ENCODE results near the gene TMED7.

TMED7 gene

DNA sequence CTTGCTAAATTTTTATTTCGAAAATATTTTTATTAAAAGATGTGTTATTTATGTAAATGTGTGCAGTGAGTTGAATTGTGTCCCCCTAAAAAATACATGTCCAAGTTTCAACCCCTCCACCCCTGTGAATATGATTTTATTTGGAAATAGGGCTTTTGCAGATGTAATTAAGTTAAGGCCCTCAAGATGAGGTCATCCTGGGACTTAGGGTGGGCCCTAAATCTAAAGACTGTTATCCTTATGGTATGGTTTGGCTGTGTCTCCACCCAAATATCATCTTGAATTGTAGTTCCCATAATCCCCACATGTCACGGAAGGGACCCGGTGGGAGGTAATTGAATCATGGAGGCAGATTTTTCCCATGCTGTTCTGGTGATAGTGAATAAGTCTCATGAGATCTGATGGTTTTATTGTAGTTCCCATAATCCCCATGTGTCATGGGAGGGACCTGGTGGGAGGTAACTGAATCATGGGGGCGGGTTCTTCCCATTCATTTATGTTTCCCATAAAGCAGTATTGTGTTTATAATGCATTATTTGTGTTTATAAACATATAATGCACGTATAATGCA, 1.5 kb upstream of the TMED7 start:
- DNase-seq (ENCODE audit: low read depth): no peak

DNA sequence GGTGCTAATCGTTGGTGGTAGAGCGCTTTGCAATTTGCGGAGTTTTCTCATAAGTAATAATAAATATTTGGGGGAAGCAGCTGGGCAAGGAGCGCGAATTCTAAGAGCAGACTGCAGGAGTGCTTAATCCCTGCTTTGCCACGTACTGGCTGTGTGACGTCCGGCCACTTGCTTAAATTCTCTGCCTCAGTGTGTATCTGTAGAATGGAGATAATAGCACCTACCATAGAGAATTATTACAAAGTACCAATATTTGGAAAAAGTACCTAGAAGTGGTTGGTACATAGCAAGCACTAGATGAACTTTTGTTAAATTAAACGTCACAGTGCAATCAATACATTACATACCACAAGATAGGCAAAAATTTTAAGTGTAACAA, 598 bp upstream of the TMED7 start:
- no peak for DNase-seq (ENCODE audit: low read depth)

GRCh38 chr5:115624994-115625393, 842 bp downstream of the TMED7 start:
- no peak for DNase-seq (ENCODE audit: low read depth)

GRCh38 chr5:115623658-115624057, 2.2 kb downstream of the TMED7 start:
- DNase-seq (ENCODE audit: low read depth): no peak

- no peak for DNase-seq (ENCODE audit: low read depth)
These were observed 4.4 kb downstream of the TMED7 start for GRCh38 chr5:115621365-115621900.

DNA sequence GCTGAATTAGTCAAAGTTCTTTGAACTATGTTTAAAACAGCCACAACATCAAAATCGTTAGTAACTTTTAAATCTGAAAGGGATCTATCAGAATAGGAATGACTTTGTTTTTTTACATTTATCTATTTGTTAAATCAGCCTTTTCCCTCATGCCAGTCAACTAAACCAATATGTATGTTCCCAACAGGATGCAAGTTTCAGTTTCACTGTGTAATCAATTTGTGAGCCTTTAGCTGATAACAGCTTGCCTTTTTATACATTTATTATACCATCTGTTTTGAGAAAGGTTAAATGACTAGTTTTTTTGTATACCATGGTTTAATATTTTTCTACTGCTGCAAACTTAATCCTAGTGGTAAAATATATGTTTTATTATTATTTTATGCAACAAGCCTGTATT, 8.9 kb downstream of the TMED7 start:
- no peak for DNase-seq (ENCODE audit: low read depth)

GRCh38 chr5:115616472-115616871, 9.4 kb downstream of the TMED7 start:
- DNase-seq (ENCODE audit: low read depth): no peak

GRCh38 chr5:115611873-115612272, 14.0 kb downstream of the TMED7 start:
- no peak for DNase-seq (ENCODE audit: low read depth)

DNA sequence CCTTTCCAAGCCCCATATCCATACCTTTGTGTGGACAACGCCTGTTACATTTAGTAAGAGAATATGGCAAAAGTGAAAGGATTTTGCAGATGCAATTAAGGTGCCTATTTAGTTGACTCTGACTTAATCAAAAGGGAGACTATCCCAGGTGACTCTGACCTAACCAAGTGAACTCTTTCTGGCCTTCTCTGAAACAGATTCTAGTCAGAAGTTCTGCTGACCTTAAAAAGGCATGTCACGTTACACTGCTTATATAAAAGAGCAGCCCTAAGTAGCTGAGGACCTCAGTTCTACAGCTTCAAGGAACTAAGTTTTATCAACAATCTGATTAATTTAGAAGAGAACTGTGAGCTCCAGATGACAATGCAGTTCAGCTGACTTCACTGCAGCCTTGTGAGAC, 17.9 kb downstream of the TMED7 start:
- no peak for DNase-seq (ENCODE audit: low read depth)

DNA sequence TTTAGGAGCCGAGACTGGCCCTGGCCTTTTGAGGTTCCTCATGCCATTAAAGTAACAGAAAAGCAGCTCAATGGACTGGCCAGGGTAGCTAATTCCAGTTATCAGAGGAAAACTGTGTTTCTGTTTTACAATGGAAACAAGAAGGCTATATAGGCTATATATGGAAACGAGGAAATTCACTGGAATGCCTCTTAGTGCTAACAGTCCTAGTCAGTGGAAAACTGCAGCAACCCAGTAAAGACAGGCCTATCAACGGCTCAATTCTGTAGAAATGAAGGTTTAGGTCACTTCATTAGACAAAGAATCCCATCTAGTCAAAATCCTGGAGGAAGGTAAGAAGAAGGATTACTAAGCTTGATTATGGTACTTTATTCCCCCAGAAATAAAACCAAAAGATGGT, 20.4 kb downstream of the TMED7 start:
- no peak for DNase-seq (ENCODE audit: low read depth)

DNA sequence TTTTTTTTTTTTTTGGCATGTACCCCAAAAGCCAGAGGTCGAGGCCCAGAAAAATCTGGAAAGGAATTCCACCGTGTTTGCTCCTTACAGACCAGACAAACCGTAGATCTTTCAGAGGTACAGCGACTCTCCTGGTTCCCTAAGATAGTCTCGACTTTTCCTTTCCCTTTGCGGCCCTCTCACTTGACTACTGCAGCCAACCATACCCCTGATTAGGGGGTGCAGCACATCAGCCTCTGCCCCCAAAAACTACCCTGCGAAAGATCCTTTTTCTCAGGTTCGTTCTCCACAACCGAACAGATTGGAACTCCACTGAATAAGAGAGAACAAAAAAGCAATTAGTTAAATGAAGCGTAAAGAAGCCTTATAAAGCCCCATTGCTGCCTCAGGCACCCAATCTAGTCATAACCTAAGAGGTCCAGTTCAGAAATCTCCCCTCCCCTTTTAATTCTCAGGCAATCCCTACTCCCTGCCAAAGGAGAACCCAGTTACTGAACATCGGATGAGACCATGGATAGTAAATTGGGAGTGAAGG, 23.2 kb downstream of the TMED7 start:
- DNase-seq (ENCODE audit: low read depth): no peak

- DNase-seq (ENCODE audit: low read depth): peak; percentile 24
These were observed 23.9 kb downstream of the TMED7 start, which contains the start of gene TICAM2 for GRCh38 chr5:115601701-115602590. Gene TICAM2 (minus strand): TSS chr5:115602479. CDS start chr5:115581256, 21,223 bp downstream.

- no peak for DNase-seq (ENCODE audit: low read depth)
These were observed 25.1 kb downstream of the TMED7 start for GRCh38 chr5:115600766-115601165.

DNA sequence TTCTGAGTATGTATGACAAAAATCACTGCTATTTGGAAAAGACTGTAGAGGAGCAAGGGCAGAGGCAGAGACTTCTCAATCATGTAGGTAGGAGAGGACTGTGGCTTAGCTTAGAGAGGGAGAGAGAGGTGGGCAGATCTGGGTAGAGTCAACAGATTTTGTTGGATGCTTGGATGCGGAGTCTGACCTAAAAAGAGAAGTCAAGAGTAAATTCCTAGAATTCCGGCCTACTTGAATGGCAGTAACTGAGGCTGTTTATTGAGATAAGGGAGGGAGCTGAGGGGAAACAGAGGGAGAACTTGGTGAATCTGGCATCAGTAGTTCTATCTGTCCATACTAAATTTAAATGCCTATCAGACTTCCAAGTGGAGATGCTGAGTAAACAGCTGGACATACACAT, 25.9 kb downstream of the TMED7 start:
- no peak for DNase-seq (ENCODE audit: low read depth)

- DNase-seq (ENCODE audit: low read depth): no peak
These were observed 26.3 kb downstream of the TMED7 start for GRCh38 chr5:115599502-115599901.

DNA sequence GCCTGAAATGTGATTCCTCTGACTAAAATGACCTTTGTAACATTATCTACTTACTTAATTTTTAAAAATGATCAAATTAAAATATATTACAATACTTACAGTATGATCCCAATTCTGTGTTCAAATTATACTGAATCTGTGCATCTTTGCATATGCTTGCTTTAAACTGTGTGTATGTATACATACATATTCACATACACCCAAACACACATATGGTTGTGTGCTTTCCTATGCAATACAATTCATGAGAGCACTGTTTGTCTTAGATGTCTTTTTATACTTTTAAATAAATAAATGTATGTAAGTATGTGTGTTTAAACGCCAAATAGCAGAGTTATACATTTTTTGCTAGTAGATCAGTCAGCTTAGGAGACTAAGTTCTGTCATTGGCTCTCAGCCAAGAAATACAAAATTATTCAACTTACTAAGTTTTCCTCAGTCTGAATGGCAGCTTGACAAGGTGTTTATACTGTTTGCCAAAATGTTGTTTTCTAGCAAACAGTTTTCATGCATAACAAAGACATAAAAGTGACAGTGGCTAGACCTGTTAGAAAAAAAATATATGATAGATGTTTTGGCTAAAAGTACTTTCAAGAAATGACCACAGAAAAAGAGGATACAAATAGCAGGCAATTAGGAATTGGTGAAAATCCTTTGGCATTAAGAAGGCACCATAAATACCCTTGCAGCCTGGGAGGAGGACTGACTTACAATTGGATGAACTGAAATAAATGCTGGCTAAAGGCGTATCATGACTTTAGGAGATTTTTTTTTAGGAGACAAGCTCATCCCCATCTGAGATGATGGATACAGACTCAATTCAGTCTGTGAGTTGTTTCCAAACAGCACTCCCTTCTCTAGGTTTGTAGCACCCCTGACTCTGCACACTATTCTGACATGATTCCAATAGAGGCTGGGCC, 31.4 kb downstream of the TMED7 start:
- DNase-seq (ENCODE audit: low read depth): no peak

GRCh38 chr5:115589043-115589442, 36.8 kb downstream of the TMED7 start:
- no peak for DNase-seq (ENCODE audit: low read depth)

DNA sequence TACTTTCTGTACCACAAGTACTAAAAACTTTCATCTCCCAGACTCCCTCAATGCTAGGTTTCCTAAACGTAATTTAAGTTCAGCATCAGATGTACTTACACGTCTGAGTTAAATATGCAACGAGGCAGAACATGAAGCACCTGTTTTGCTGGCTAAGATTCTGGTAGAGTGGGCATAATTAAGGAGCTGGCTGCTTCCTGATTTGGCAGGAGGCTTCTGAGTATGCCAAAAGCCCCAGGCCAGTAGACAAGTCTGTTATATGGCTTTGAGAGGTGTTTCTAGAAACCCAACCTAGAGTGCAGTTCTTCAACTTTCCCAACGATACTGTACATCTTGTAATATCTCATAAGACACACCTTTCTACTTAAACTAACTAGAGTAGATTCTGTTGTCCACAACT, 37.2 kb downstream of the TMED7 start:
- DNase-seq (ENCODE audit: low read depth): no peak

DNA sequence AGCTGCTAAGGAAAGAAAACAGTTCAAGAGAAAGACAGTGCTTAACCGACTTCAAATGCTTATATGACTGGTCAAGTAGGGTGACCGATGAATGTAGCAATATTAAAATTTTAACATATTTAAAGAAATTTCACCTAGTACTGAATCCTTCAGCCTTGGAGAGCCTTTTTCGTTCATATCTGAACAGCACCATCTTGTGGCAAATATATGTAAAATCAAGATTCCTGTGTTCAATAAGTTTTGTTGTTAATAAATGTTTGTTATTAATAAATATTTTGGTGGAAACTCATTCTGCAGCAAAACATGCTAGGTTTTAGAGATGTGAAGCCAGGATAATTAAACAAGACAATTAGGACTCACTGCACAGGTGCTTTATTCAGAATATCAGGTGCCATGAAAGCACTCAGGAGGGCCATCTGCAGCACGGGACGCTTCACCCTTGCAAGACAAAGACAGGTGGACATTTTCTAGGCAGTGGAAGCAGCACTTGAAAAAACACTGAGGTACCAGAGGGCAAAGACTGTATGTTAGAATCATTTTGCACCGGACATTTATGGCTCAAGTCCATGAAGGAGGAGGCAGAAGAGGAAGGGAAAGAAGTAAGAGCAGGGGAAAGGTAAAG, 39.2 kb downstream of the TMED7 start:
- no peak for DNase-seq (ENCODE audit: low read depth)

- no peak for DNase-seq (ENCODE audit: low read depth)
These were observed 40.6 kb downstream of the TMED7 start for GRCh38 chr5:115585265-115585664.

GRCh38 chr5:115584501-115584900, 41.3 kb downstream of the TMED7 start:
- no peak for DNase-seq (ENCODE audit: low read depth)

DNA sequence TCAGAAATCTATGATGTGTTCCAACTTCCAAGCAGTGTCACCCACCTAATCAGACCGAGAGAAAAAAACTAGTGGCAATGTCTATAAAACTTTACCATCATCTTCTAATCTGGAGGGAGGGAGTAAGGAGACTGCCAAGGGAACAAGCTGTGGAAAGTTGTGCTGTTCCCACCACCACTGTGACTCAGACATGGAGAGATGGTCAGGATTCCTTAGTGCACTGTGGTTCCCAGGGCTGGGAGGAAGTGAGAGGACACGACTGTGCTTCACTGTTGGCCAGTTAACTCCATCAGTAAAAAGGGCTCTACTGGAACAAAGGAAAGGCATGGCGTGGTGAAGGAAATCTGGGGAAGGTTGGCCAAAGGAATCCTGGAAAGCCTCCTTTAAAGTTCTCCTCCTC, 42.4 kb downstream of the TMED7 start:
- no peak for DNase-seq (ENCODE audit: low read depth)

Measured in activated T-cell treated with anti-CD3 and anti-CD28 coated beads for 1 hour (primary cell).